HG02798 (cell line): ENCODE results near the gene A3GALT2.

Experiments used
- ATAC-seq: cut with Tn5 transposase; IDR thresholded peaks from one replicate; pipeline ENCODE4 v1.9.1; 2021; ENCODE audit warnings: mild to moderate bottlenecking; ENCODE audit not compliant: unreplicated experiment, poor library complexity

Gene A3GALT2

GRCh38 chr1:33351281-33351660 lies 30.4 kb upstream of the A3GALT2 start:
- ATAC-seq = no peak

GRCh38 chr1:33350611-33351280 lies 29.8 kb upstream of the A3GALT2 start:
- ATAC-seq = no peak

GRCh38 chr1:33349778-33350610 lies 29.1 kb upstream of the A3GALT2 start:
- ATAC-seq = peak; percentile 85

- ATAC-seq = peak; percentile 46
Observed at GRCh38 chr1:33349081-33349759, 28.3 kb upstream of the A3GALT2 start.

- no peak for ATAC-seq
Observed at GRCh38 chr1:33348676-33349080, 27.8 kb upstream of the A3GALT2 start.

- ATAC-seq = no peak
Observed at GRCh38 chr1:33348194-33348593, 27.3 kb upstream of the A3GALT2 start.

- ATAC-seq = no peak
Observed at GRCh38 chr1:33347650-33347992, 26.7 kb upstream of the A3GALT2 start.

- ATAC-seq = no peak
Observed at GRCh38 chr1:33346927-33347649, 26.2 kb upstream of the A3GALT2 start.

GRCh38 chr1:33346533-33346926 lies 25.6 kb upstream of the A3GALT2 start:
- no peak for ATAC-seq

GRCh38 chr1:33344896-33345560 lies 24.1 kb upstream of the A3GALT2 start:
- no peak for ATAC-seq

GRCh38 chr1:33343539-33343938 lies 22.6 kb upstream of the A3GALT2 start:
- no peak for ATAC-seq

- no peak for ATAC-seq
Observed at GRCh38 chr1:33342041-33342723, 21.3 kb upstream of the A3GALT2 start.

GRCh38 chr1:33341190-33341589 lies 20.3 kb upstream of the A3GALT2 start:
- no peak for ATAC-seq

- no peak for ATAC-seq
Observed at GRCh38 chr1:33339413-33339812, 18.5 kb upstream of the A3GALT2 start.

GRCh38 chr1:33338440-33339211 lies 17.7 kb upstream of the A3GALT2 start:
- no peak for ATAC-seq

- no peak for ATAC-seq
Observed at GRCh38 chr1:33338048-33338439, 17.1 kb upstream of the A3GALT2 start.

- no peak for ATAC-seq
Observed at GRCh38 chr1:33337441-33337840, 16.5 kb upstream of the A3GALT2 start.

- no peak for ATAC-seq
Observed at GRCh38 chr1:33336580-33336979, 15.7 kb upstream of the A3GALT2 start.

GRCh38 chr1:33335020-33335419 lies 14.1 kb upstream of the A3GALT2 start:
- no peak for ATAC-seq
